GM12878 (cell line): ENCODE results near the gene MAP3K7CL. TPM values are rescaled to one million over a fixed set of nuclear protein-coding genes. Genes with fewer than 3 reads are reported as not detected.

ENCODE experiments used
- ATAC-seq: fragments of 200-7000 bp; cut with Tn5 transposase; 3 replicates; pipeline ENCODE4 v1.9.1; 2020; ENCODE audit warnings: mild to moderate bottlenecking, moderate library complexity
- BruUV-seq: library from RNA; stranded (reverse); fragments of 400-500 nt; replicated peaks from 2 replicates; lab custom pipeline; 2021; lab: Mats Ljungman, UMichigan
- CTCF ChIA-PET: fragments of 300-600 bp; sonication (Branson Sonifier 250); formaldehyde crosslinking; extraction: SDS; loops from one replicate; lab custom pipeline; 2021; ENCODE audit warnings: inconsistent platforms; lab: Yijun Ruan, JAX
- POLR2A ChIA-PET: fragments of 350-600 bp; formaldehyde crosslinking; extraction: SDS; loops from one replicate; lab custom pipeline; 2021; ENCODE audit warnings: inconsistent platforms; lab: Charles Lee
- RAD21 ChIA-PET: fragments of 300-600 bp; sonication (Branson Sonifier 250); formaldehyde crosslinking; loops from one replicate; lab custom pipeline; 2023; ENCODE audit warnings: antibody characterized with exemption; ENCODE audit not compliant: unreplicated experiment; lab: Charles Lee
- SMC1A ChIA-PET: fragments of 300-600 bp; sonication (Branson Sonifier 250); formaldehyde crosslinking; loops from one replicate; lab custom pipeline; 2023; ENCODE audit not compliant: unreplicated experiment, uncharacterized antibody; lab: Charles Lee
- DNase-seq: peaks from one replicate; pipeline ENCODE4 v3.0.0-alpha.2; 2011; ENCODE audit warnings: low read depth, low spot score
- FAIRE-seq: peaks from 3 replicates; lab custom pipeline; 2011; peaks lifted over from hg19 to GRCh38; lab: Jason Lieb, UNC
- H2AFZ ChIP-seq: 2 replicates; pipeline ENCODE4 v1.6.0; 2011; ENCODE audit warnings: low read depth, low read length, control low read depth; ENCODE audit not compliant: control insufficient read depth
- H3K27ac ChIP-seq: 2 replicates; pipeline ENCODE4 v1.5.1; 2011; ENCODE audit warnings: control low read depth; ENCODE audit not compliant: control insufficient read depth, insufficient read depth
- H3K27me3 ChIP-seq, 2 experiments: replicated peaks in 1 of 2; 2 replicates each; pipeline versions ENCODE4 v1.6.0 to v1.6.1; 2011; ENCODE audit warnings: low read length in 1 of 2; ENCODE audit not compliant: control insufficient read depth in 2 of 2, insufficient read depth in 2 of 2
- H3K36me3 ChIP-seq, 2 experiments: 2 replicates each; pipeline ENCODE4 v1.5.1; 2011; ENCODE audit warnings: low read length in 1 of 2; ENCODE audit not compliant: control insufficient read depth in 2 of 2, insufficient read depth in 2 of 2
- H3K4me1 ChIP-seq: 2 replicates; pipeline ENCODE4 v1.6.1; 2011; ENCODE audit warnings: mild to moderate bottlenecking, low read length, moderate library complexity, mixed read lengths; ENCODE audit not compliant: control insufficient read depth, insufficient read depth
- H3K4me2 ChIP-seq: 2 replicates; pipeline ENCODE4 v1.6.0; 2011; ENCODE audit warnings: control low read depth; ENCODE audit not compliant: control insufficient read depth, insufficient read depth
- H3K4me3 ChIP-seq: fragments of 200-600 bp; sonication (generic); 2 replicates; pipeline ENCODE4 v1.5.1; 2016
- H3K79me2 ChIP-seq: 2 replicates; pipeline ENCODE4 v1.6.0; 2011; ENCODE audit warnings: low read length; ENCODE audit not compliant: control insufficient read depth, insufficient read depth
- H3K9ac ChIP-seq: 2 replicates; pipeline ENCODE4 v1.8.0; 2011; ENCODE audit warnings: low read length, control low read depth, mixed read lengths; ENCODE audit not compliant: control insufficient read depth, insufficient read depth
- H3K9me3 ChIP-seq: replicated peaks from 3 replicates; pipeline ENCODE4 v1.5.1; 2011; ENCODE audit warnings: mild to moderate bottlenecking, low read length; ENCODE audit not compliant: control insufficient read depth, insufficient read depth
- H4K20me1 ChIP-seq: 2 replicates; pipeline ENCODE4 v1.6.0; 2011; ENCODE audit not compliant: control insufficient read depth, insufficient read depth
- DPF2 ChIP-seq: fragments of 450-650 bp; IDR thresholded peaks from 2 replicates; pipeline ENCODE4 v1.6.1; 2017; ENCODE audit warnings: mild to moderate bottlenecking
- ELK1 ChIP-seq: IDR thresholded peaks from 2 replicates; pipeline ENCODE4 v1.6.1; 2012; ENCODE audit warnings: low read depth, low read length, improper control_type of control experiment
- IKZF1 ChIP-seq: fragments of 450-650 bp; conservative IDR thresholded peaks from 2 replicates; pipeline ENCODE4 v1.6.1; 2017; ENCODE audit warnings: antibody characterized with exemption, mild to moderate bottlenecking
- IRF3 ChIP-seq: fragments of 450-650 bp; IDR thresholded peaks from 2 replicates; pipeline ENCODE4 v1.6.1; 2014; ENCODE audit warnings: mild to moderate bottlenecking
- JUND ChIP-seq: IDR thresholded peaks from 2 replicates; pipeline ENCODE4 v1.6.1; 2012; ENCODE audit warnings: low read depth, mild to moderate bottlenecking, low read length, improper control_type of control experiment, moderate library complexity
- RELB ChIP-seq: fragments of 450-650 bp; IDR thresholded peaks from 2 replicates; pipeline ENCODE4 v1.6.1; 2017; ENCODE audit warnings: low read depth, mild to moderate bottlenecking, moderate library complexity
- RFX5 ChIP-seq: IDR thresholded peaks from 2 replicates; pipeline ENCODE4 v1.6.1; 2011; ENCODE audit warnings: low read depth, low read length, improper control_type of control experiment
- SUPT20H ChIP-seq: IDR thresholded peaks from 2 replicates; pipeline ENCODE4 v1.6.1; 2011; ENCODE audit warnings: low read depth, mild to moderate bottlenecking, low read length, moderate library complexity, borderline replicate concordance; ENCODE audit not compliant: control insufficient read depth
- YBX1 ChIP-seq: fragments of 450-650 bp; IDR thresholded peaks from 2 replicates; pipeline ENCODE4 v1.6.1; 2016; ENCODE audit warnings: antibody characterized with exemption
- ZBTB4 ChIP-seq: fragments of 450-650 bp; formaldehyde crosslinking; IDR thresholded peaks from 2 replicates; pipeline ENCODE4 v1.4.0; 2022; ENCODE audit warnings: mild to moderate bottlenecking, moderate library complexity
- ZNF24 ChIP-seq: fragments of 450-650 bp; IDR thresholded peaks from 2 replicates; pipeline ENCODE4 v1.6.1; 2017; ENCODE audit warnings: antibody characterized with exemption, mild to moderate bottlenecking
- WGBS: methylation state at CpG from one replicate; pipeline ENCODE4 v1.1.6; 2016; ENCODE audit warnings: low lambda C conversion rate; ENCODE audit not compliant: insufficient replicate concordance, insufficient coverage; ENCODE audit errors: missing lambda C conversion rate; 5-methylcytosine and 5-hydroxymethylcytosine counted together
- in situ Hi-C: fragments of 300-500 bp; cut with MboI; formaldehyde crosslinking; loops from 9 replicates; pipeline ENCODE4 v1.14.3; 2018; ENCODE audit warnings: mixed read lengths
- intact Hi-C: fragments of 100-400 bp; cut with micrococcal nuclease; formaldehyde crosslinking; loops from one replicate; pipeline ENCODE4 v1.14.2; 2022; ENCODE audit not compliant: unreplicated experiment
- polyA plus RNA-seq, 11 experiments: library from polyadenylated mRNA; depleted of rRNA in 4 of 11; unstranded in 6 of 11; stranded (reverse) in 5 of 11; fragments of >200 nt; fragmentation: Nextera tagmentation in 4 of 11; fragmentation: Illumina TruSeq in 1 of 11; extraction: Ambion mirVana in 4 of 11; extraction: Trizol in 1 of 11; gene quantifications; 1 replicate in 1 of 11; 2 replicates in 10 of 11; pipeline versions ENCODE4 v1.2.1 to v1.2.3, GENCODE V29; 2011 to 2016; ENCODE audit warnings: inconsistent platforms in 2 of 11, missing spikeins in 2 of 11, low read depth in 1 of 11
- total RNA-seq, 4 experiments: library from RNA; depleted of rRNA in 3 of 4; stranded (reverse); fragments of >200 nt in 3 of 4; fragmentation: Illumina TruSeq in 1 of 4; extraction: Trizol in 1 of 4; gene quantifications; 2 replicates each; pipeline versions ENCODE4 v1.2.1 to v1.2.3, GENCODE V29; 2013 to 2021
- TF ChIP-seq, protein P1 (sequence below): fragments of 450-650 bp; IDR thresholded peaks from 2 replicates; pipeline ENCODE4 v1.6.1; 2017; ENCODE audit warnings: mild to moderate bottlenecking, moderate library complexity

MAP3K7CL gene
- total and polyA plus RNA-seq, 10 of the 15 experiments (the other 5 are each of a cell fraction or from before 2014, with no cell fraction given) = 3.2 to 19.7 (median 6.6) TPM

DNA sequence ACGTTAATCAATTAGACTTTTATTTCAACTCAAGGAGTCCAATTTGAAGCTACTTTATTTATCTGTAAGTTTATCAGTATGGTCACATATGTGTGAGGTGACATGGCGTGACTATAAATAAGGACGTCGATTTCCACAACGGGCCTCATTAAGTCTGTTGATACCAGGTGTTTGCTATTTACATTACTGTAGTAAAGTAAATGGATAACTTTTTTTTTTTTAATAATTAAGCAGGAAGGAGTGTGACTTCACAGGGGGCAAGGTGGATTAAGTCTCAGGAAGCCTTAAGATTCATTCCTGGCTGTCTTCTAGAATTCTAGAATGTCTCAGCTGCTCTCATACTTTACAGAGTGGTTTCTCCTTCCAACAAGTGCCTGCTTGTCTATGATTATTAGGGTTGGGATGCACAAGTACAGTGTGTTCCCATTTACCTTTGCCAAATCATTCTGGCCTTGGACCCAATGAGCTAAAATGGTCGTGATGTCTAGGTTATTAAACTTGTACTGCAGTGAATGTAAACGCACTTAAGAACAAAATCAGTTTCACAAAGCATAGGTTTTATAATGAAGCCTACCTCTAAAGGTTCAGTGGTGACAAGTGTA lies 15.5 kb downstream of the MAP3K7CL start:
- intact Hi-C loops = no loop called here
- POLR2A ChIA-PET = no interaction called here
- Histone ChIP-seq H3K9ac (no peak overlapping the region), H3K4me2 (no peak overlapping the region), H3K79me2 (no peaks in the 10 kb centered on the region), H3K4me1 (no peaks in the 10 kb centered on the region), H3K27ac (no peak overlapping the region), H3K27me3 (no peaks in the 10 kb centered on the region), H3K4me3 (no peak overlapping the region), H3K9me3 (no peaks in the 10 kb centered on the region), H3K36me3 (no peaks in the 10 kb centered on the region), H2AFZ (no peak overlapping the region), H4K20me1 (no peaks in the 10 kb centered on the region)
- no TSS peak for BruUV-seq
- SMC1A ChIA-PET = interaction anchor here (0.7 to 1.9 kb wide), 4 partner anchors 14 to 42 kb away, joined by 3 to 5 read pairs (median 4); no protein-coding TSS in a partner anchor
- no peak for TF ChIP-seq RFX5
- TF ChIP-seq, protein P1, sequence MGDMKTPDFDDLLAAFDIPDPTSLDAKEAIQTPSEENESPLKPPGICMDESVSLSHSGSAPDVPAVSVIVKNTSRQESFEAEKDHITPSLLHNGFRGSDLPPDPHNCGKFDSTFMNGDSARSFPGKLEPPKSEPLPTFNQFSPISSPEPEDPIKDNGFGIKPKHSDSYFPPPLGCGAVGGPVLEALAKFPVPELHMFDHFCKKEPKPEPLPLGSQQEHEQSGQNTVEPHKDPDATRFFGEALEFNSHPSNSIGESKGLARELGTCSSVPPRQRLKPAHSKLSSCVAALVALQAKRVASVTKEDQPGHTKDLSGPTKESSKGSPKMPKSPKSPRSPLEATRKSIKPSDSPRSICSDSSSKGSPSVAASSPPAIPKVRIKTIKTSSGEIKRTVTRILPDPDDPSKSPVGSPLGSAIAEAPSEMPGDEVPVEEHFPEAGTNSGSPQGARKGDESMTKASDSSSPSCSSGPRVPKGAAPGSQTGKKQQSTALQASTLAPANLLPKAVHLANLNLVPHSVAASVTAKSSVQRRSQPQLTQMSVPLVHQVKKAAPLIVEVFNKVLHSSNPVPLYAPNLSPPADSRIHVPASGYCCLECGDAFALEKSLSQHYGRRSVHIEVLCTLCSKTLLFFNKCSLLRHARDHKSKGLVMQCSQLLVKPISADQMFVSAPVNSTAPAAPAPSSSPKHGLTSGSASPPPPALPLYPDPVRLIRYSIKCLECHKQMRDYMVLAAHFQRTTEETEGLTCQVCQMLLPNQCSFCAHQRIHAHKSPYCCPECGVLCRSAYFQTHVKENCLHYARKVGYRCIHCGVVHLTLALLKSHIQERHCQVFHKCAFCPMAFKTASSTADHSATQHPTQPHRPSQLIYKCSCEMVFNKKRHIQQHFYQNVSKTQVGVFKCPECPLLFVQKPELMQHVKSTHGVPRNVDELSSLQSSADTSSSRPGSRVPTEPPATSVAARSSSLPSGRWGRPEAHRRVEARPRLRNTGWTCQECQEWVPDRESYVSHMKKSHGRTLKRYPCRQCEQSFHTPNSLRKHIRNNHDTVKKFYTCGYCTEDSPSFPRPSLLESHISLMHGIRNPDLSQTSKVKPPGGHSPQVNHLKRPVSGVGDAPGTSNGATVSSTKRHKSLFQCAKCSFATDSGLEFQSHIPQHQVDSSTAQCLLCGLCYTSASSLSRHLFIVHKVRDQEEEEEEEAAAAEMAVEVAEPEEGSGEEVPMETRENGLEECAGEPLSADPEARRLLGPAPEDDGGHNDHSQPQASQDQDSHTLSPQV = no peak
- TF ChIP-seq ELK1 = no peak
- TF ChIP-seq JUND = no peak
- no peak for TF ChIP-seq ZNF24
- no peak for TF ChIP-seq ZBTB4 (CRISPR knock-in tag)
- no peak for TF ChIP-seq YBX1
- TF ChIP-seq IKZF1 = no peak
- no peak for TF ChIP-seq SUPT20H
- no peak for TF ChIP-seq RELB
- no peak for TF ChIP-seq DPF2
- TF ChIP-seq IRF3 = no peak
- over 99% methylated on average over 7 of the region's 7 CpGs for WGBS
- no peak for FAIRE-seq
- no peak for ATAC-seq
- in situ Hi-C loops = no loop called here
- RAD21 ChIA-PET = no interaction called here
- no peak for DNase-seq
- CTCF ChIA-PET = interaction anchor here (0.7 to 0.9 kb wide), 2 partner anchors 28 to 462 kb away, joined by 3 read pairs; no protein-coding TSS in a partner anchor
